Measurements from ENCODE around the gene PHC2.

Gene PHC2

GRCh38 chr1:33430692-33431593 lies at the start of gene PHC2:
TSS of gene PHC2 (minus strand) at chr1:33431095. CDS start at chr1:33375539, 55,556 bp downstream.
- H3K27ac ChIP-seq, result peak within 1 kb of the TSS; percentile 49

GRCh38 chr1:33477451-33477850 lies 46.6 kb upstream of the PHC2 start:
- Histone ChIP-seq H3K4me3 (ENCODE audit: low read depth, low read length) (no peak overlapping the region), H3K9me3 (ENCODE audit: control insufficient read depth, low read length) (no peaks in the 10 kb centered on the region), H3K9ac (no peak overlapping the region), H3K79me2 (no peaks in the 10 kb centered on the region), H3K27me3 (ENCODE audit: control insufficient read depth, insufficient read depth, low read length) (no peaks in the 10 kb centered on the region), H3K27ac (no peak overlapping the region), H3K36me3 (ENCODE audit: control insufficient read depth, insufficient read depth, low read length) (no peaks in the 10 kb centered on the region), H3K4me1 (no peaks in the 10 kb centered on the region), H2AFZ (no peak overlapping the region), H3K4me2 (ENCODE audit: low read length) (no peak overlapping the region)
- TF ChIP-seq CTCF (IDR thresholded peaks at IDR 0.05), result no peak

More at GRCh38 chr1:33430692-33431593, at the start of gene PHC2:
- Histone ChIP-seq H3K36me3 (ENCODE audit: control insufficient read depth, insufficient read depth, low read length) (no peaks in the 10 kb centered on the region), H3K4me3 (ENCODE audit: low read depth, low read length) (peak within 1 kb of the TSS; percentile 70), H3K9ac (no peak within 1 kb of the TSS), H3K79me2 (no peaks in the 10 kb centered on the region), H2AFZ (peak within 1 kb of the TSS; percentile 78), H3K4me1 (peaks cover 14% of the 10 kb centered on the region), H3K4me2 (ENCODE audit: low read length) (peak within 1 kb of the TSS; percentile 91), H3K9me3 (ENCODE audit: control insufficient read depth, low read length) (no peaks in the 10 kb centered on the region), H3K27me3 (ENCODE audit: control insufficient read depth, insufficient read depth, low read length) (no peaks in the 10 kb centered on the region)
- peak; percentile 24 for TF ChIP-seq CTCF (IDR thresholded peaks at IDR 0.05)

- Histone ChIP-seq H3K27ac (no peak overlapping the region), H3K9me3 (ENCODE audit: control insufficient read depth, low read length) (no peaks in the 10 kb centered on the region), H3K27me3 (ENCODE audit: control insufficient read depth, insufficient read depth, low read length) (no peaks in the 10 kb centered on the region), H3K4me3 (ENCODE audit: low read depth, low read length) (no peak overlapping the region), H3K4me1 (no peaks in the 10 kb centered on the region), H3K79me2 (no peaks in the 10 kb centered on the region), H3K36me3 (ENCODE audit: control insufficient read depth, insufficient read depth, low read length) (no peaks in the 10 kb centered on the region), H3K4me2 (ENCODE audit: low read length) (no peak overlapping the region), H2AFZ (no peak overlapping the region), H3K9ac (no peak overlapping the region)
- no peak for TF ChIP-seq CTCF (IDR thresholded peaks at IDR 0.05)
Measured at GRCh38 chr1:33473900-33474299, 43.0 kb upstream of the PHC2 start.

- H3K79me2 ChIP-seq, result no peaks in the 10 kb centered on the region
- peak within 1 kb of the TSS; percentile 38 for H3K9ac ChIP-seq
- H3K4me2 ChIP-seq (ENCODE audit: low read length), result peak within 1 kb of the TSS; percentile 96
- no peaks in the 10 kb centered on the region for H3K4me1 ChIP-seq
- no peak for TF ChIP-seq CTCF (IDR thresholded peaks at IDR 0.05)
- peak within 1 kb of the TSS; percentile 62 for H2AFZ ChIP-seq
- no peaks in the 10 kb centered on the region for H3K27me3 ChIP-seq (ENCODE audit: control insufficient read depth, insufficient read depth, low read length)
- H3K4me3 ChIP-seq (ENCODE audit: low read depth, low read length), result peak within 1 kb of the TSS; percentile 92
- H3K9me3 ChIP-seq (ENCODE audit: control insufficient read depth, low read length), result no peaks in the 10 kb centered on the region
- H3K36me3 ChIP-seq (ENCODE audit: control insufficient read depth, insufficient read depth, low read length), result no peaks in the 10 kb centered on the region
- H3K27ac ChIP-seq, result peak within 1 kb of the TSS; percentile 58
Measured at GRCh38 chr1:33472269-33472980, 41.5 kb upstream of the PHC2 start, which contains the start of gene ZSCAN20. TSS of gene ZSCAN20 (plus strand) at chr1:33472645. CDS start at chr1:33479289, 6,644 bp downstream.

All from parathyroid adenoma (tissue), 2 donors.